ENCODE results near the gene CELA3A.
"Not testable (repeated sequence)": the region's sequence is repeated elsewhere in the genome, so short reads cannot be mapped to it uniquely, and the experiment has no call there.

CELA3A gene

DNA sequence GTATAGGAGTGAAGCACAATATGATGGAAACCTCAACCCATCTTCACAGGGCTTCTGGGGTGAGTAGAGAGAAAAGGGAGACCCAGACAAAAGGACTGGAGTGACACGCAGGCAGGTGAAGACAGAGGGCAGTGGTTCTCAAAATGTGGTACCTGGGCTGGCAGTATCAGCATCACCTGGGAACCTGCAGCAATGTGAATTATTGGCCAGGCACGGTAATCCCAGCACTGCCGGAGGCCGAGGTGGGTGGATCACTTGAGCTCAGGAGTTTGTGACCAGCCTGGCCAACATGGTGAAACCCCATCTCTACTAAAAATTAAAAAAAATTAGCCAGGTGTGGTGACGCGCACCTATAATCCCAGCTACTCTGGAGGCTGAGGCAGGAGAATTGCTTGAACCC, 19.3 kb upstream of the CELA3A start:
- not testable (repeated sequence) for DNase-seq (ENCODE audit: low read depth)

DNA sequence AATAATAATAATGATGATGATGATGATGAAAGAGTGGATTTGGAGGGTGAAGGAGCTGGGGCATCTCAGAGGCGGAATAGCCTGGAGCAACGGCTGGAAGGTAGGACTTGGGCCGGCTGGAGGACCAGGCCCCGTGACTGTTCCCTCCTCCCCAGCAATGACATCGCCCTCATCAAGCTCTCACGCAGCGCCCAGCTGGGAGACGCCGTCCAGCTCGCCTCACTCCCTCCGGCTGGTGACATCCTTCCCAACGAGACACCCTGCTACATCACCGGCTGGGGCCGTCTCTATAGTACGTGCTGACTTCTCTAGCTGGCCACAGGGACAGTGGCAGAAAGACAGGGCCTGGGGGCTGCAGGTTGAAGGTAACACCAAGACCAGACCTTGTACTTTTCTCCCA, 17.9 kb upstream of the CELA3A start:
- DNase-seq (ENCODE audit: low read depth), result not testable (repeated sequence)

DNA sequence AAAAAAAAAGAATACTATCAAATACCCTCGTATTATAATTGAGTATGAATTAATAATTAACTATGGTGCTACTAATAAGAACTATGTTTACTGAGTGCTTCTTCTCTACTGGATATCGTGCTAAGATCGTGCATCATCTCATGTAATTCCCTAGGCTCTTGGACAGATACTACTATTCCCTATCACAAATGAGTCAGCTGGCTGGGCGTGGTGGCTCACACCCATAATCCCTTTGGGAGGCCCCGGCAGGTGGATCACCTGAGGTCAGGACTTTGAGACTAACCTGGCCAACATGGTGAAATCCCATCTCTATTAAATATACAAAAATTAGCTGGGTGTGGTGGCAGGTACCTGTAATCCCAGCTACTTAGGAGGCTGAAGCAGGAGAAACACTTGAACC, 15.6 kb upstream of the CELA3A start:
- DNase-seq (ENCODE audit: low read depth), result not testable (repeated sequence)

DNA sequence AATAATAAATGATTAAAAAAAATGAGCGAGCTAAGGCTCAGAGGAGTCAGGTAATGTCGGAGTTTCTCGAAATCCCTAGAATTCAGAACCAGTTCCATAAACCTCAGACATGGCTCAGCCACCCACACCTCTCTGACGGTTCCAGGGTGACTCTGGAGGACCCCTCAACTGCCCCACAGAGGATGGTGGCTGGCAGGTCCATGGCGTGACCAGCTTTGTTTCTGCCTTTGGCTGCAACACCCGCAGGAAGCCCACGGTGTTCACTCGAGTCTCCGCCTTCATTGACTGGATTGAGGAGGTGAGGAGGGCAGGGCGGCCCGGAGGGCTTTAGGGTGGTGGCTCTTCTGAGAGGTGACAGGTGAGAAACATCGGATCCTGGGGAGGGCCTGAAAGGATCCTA, 15.1 kb upstream of the CELA3A start:
- not testable (repeated sequence) for DNase-seq (ENCODE audit: low read depth)

DNA sequence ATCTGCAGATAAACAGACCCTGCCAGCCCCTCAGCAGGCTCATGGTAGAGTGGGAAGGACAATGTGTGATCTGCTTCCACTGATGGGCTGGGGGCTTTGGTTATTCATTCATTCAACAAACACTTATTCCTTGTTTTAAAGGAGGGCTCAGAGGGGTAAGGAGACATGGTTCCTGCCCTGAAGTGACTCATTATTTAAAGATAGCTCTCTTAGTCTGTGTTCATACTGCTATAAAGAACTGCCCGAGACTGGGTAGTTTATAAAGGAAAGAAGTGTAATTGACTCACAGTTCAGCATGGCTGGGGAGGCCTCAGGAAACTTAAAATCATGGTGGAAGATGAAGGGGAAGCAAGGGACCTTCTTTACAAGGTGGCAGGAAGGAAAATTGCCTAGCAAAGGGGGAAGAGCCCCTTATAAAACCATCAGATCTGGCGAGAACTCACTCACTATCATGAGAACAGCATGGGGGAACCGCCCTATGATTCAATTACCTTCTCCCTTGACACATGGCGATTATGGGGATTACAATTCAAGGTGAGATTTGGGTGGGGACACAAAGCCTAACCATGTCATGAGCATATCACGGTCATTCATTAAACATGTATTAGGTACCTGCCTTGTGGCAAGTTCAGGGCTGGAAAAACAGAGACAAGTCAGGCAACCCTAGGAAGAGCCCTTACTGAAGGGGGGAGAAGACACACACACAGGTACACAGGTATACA, 11.6 kb upstream of the CELA3A start:
- not testable (repeated sequence) for DNase-seq (ENCODE audit: low read depth)

DNA sequence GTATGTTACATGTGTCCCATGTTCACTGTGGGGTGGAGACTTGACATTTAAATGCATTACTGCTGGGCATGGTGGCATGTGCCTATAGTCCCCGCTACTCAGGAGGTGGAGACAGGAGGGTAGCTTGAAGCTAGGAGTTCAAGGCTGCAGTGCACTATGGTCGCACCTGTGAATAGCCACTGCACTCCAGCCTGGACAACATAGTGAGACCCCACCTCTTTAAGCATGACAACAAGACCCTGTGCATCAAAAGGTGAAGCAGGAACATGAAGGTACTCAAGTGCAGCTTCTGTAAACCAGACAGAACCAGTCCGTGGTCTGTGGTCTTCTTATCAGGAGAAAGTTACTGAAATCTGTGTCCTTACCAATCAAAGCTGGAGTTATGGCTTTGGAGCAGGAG, 9.3 kb upstream of the CELA3A start:
- not testable (repeated sequence) for DNase-seq (ENCODE audit: low read depth)

DNA sequence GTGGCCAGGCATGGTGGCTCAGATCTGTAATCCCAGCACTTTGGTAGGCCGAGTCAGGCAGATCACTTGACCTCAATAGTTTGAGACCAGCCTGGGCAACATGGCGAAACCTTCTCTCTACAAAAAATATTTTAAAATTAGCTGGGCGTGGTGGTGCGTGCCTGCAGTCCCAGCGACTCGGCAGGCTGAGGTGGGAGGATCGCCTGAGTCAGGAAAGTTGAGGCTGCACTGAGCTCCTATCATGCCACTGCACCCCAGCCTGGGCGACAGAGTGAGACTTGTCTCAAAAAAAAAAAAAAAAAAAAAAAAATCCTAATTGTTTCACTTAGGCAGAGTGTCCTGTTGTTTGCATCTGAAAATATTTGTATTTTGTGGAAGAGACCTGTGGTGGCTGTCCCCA, 6.7 kb upstream of the CELA3A start:
- DNase-seq (ENCODE audit: low read depth), result not testable (repeated sequence)

DNA sequence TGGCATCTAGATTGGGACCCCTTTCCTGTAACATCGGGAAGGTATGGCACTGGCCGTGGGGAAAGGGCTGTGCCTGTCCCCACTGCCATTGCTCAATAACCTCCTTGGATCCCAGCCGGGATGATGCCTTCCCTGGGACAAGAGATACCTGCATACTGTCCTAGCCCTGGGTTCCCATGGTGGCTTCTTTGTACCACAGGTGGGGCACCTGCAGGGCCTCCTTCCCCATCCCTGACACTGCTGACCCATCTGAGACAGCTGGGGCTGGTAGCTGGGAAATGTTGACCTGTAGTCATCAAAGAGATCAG, 4.8 kb upstream of the CELA3A start:
- not testable (repeated sequence) for DNase-seq (ENCODE audit: low read depth)

DNA sequence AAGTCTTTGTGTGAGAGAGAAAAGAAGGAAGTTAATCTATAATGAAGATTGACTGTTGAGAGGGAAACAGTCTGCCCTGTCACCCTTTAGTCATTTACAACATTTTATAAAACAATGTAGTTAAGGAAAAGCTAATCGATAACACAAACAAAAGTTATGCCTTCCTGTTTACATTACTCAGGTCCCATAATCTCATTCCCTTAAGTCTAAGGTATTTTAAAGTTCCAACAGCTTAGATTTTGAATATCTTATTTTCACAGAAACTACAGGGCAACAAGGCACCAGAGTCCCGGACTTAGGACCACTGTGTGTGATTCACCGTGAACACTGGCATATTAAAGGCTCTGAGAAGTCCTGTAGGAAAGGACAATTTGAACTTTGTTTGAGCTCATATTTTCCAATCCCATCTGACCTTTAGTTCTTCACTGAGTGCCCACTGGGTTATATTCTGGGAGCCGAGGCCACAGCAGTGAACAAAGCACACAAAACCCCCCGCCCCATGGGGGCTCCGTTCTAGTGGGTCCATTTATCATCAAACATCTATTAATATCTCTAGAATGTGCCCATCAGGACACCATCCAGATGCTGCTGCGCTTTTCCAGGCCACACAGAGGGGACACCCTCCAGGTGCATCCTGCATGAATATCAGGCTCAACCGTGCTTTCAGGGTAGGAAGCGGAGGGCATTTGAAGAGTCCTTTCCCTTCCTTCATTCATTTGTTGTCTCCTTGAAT, 3.4 kb upstream of the CELA3A start:
- DNase-seq (ENCODE audit: low read depth), result not testable (repeated sequence)

DNA sequence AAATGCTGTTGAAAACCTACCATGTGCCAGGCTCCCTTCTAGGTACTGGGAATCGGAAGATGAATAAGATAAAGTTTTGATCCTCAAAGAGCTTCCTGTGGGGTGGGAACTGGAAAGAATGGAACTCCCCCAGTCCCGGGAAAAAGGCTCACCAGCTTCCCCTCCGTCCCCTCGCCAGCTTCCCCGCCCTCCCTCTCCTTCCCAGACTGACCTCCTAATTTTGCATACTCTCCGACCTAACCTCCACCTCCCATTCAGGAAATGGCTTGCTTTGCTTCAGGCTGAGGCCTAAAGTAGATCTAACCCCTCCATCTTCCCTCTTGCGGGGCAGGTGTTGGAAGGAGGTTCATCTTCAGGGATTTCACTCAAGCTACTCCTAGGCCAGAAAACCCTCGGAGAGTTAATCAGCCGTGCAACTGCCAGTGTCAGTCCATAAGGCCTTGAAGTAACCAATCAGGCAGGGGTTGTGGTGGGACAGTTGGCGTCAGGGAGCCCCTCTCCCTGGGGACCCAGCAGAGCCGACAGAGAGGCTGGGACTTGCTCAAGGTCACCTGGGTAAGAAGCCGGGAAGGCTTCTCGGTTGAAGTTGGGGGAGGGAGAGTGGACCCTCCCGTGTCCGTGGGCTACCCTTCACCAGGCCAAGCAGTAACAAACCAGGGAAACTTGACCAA, 2.7 kb upstream of the CELA3A start:
- DNase-seq (ENCODE audit: low read depth), result not testable (repeated sequence)

DNA sequence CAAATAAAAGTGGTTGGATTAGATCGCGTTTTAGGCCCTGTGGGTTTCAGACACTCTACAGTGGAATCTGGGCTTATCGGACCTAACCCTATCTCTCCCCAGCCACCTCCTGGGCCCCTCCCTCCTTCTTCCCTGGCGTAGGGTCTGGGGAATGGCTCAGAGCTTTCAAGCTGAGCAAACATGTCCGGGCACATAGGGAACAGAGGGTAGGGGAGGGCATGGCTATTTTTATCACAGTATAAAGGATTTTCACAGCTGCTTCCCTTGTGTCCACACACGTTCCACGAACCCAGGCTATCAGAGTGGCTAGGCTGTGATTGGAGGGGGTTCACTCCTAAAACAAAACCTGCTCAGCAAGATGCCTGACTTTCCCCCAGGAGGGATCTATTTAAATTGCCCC, 1.8 kb upstream of the CELA3A start:
- DNase-seq (ENCODE audit: low read depth), result not testable (repeated sequence)

DNA sequence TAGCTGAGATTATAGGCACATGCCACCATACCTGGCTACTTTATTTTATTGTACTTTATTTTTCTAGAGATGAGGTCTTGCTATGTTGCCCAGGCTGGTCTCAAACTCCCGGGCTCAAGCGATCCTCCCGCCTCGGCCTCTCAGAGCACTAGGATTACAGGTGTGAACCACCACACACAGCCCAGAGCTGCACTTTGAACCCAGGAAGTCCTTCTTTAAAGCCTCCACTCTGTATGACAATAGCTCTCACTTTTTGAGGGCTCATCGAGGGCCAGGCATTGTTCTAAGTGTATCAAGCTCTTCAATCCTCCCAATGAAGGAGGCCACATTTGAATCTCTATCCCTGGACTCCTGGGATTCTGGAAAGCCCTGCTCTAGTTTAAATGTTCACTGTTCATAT, 1.0 kb downstream of the CELA3A start:
- not testable (repeated sequence) for DNase-seq (ENCODE audit: low read depth)

DNA sequence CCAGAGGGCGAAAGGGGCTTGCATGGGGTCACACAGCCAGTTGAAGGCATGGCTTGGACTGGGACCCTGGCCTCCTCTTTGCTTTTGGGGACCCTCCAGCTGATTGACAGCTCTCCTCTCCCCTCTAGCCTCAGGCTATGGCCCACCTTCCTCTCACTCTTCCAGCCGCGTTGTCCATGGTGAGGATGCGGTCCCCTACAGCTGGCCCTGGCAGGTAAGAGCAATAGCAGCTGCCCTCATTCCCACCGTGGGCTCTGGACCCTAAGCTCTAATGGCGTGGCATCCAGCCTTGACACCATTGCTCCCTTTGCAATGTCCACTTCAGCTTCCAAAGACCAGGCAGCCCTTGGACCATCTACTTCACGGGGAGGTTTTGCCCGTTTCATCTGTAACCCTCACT, 1.4 kb downstream of the CELA3A start:
- DNase-seq (ENCODE audit: low read depth), result not testable (repeated sequence)

DNA sequence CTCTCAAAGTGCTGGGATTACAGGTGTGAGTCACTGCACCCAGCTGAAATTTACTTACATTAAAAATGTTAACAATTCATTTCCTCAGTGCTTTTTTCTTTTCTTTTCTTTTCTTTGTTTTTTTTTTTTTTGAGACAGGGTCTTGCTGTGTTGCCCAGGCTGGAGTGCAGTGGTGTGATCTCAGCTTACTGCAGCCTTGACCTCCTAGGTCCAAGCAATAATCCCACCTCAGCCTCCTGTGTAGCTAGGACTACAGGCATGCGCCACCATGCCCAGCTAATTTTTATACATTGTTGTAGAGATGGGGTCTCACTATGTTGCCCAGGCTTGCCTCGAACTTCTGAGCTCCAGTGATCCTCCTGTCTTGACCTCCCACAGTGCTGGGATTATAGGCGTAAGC, 2.5 kb downstream of the CELA3A start:
- DNase-seq (ENCODE audit: low read depth), result not testable (repeated sequence)

DNA sequence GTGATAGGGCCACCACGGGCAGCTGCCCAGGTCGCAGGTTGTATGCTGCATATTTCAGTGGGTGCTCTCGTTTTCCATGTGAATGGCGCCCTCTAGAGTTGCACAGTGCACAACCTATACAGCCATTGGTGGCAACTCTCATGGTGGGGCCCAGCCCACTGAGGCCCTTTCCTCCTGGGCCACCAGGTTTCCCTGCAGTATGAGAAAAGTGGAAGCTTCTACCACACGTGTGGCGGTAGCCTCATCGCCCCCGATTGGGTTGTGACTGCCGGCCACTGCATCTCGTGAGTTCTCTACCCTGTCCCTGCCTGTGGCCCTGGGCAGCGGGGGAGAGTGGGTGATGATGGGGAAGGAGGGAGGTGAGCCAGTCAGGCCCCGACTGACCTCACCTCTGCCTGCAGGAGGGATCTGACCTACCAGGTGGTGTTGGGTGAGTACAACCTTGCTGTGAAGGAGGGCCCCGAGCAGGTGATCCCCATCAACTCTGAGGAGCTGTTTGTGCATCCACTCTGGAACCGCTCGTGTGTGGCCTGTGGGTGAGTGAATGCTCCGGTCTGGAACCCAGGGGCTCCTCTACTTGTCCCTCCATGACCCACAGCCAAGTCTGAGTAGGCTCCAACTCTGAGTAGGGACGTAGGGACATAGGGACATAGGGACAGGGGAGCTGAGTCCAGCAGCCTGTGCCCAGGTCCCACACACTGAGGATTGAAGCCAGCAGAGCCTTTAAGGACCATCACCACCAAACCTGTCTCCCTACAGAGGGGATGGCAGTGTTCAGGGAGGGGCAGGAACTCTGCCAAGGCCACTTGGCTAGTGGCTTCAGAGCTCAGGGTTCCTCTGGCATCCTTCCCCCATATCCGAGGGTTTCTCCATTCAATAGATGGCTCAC, 4.0 kb downstream of the CELA3A start:
- DNase-seq (ENCODE audit: low read depth), result not testable (repeated sequence)

DNA sequence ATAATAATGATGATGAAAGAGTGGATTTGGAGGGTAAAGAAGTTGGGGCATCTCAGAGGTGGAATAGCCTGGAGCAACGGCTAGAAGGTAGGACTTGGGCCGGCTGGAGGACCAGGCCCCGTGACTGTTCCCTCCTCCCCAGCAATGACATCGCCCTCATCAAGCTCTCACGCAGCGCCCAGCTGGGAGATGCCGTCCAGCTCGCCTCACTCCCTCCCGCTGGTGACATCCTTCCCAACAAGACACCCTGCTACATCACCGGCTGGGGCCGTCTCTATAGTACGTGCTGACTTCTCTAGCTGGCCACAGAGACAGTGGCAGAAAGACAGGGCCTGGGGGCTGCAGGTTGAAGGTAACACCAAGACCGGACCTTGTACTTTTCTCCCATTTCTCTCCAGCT, 5.3 kb downstream of the CELA3A start:
- not testable (repeated sequence) for DNase-seq (ENCODE audit: low read depth)

DNA sequence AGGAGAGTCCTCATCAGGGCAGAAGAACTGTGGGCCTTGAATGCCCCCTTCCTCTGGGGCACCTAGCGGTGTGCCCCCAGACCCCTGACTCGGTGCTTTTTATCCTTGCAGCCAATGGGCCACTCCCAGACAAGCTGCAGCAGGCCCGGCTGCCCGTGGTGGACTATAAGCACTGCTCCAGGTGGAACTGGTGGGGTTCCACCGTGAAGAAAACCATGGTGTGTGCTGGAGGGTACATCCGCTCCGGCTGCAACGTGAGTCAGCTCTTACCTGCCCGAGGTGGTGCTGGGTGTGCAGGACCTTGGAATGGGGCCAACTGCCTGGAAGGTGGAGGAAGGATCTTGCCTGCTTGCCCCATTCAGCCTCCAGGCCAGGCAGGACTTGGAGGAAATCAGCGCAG, 5.8 kb downstream of the CELA3A start:
- DNase-seq (ENCODE audit: low read depth), result not testable (repeated sequence)

DNA sequence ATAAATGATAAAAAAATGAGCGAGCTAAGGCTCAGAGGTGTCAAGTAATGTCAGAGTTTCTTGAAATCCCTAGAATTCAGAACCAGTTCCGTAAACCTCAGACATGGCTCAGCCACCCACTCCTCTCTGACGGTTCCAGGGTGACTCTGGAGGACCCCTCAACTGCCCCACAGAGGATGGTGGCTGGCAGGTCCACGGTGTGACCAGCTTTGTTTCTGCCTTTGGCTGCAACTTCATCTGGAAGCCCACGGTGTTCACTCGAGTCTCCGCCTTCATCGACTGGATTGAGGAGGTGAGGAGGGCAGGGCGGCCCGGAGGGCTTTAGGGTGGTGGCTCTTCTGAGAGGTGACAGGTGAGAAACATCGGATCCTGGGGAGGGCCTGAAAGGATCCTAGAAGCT, 8.1 kb downstream of the CELA3A start:
- DNase-seq (ENCODE audit: low read depth), result not testable (repeated sequence)

DNA sequence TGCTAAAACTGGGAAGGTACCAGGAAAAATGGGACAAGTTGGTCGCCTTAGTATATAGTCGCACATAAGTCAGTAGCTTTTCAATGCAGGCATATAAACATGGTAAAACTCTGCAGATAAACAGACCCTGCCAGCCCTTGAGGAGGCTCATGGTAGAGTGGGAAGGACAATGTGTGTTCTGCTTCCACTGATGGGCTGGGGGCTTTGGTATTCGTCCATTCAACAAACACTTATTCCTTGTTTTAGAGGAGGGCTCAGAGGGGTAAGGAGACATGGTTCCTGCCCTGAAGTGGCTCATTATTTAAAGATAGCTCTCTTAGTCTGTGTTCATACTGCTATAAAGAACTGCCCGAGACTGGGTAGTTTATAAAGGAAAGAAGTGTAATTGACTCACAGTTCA, 11.3 kb downstream of the CELA3A start:
- DNase-seq (ENCODE audit: low read depth), result not testable (repeated sequence)

DNA sequence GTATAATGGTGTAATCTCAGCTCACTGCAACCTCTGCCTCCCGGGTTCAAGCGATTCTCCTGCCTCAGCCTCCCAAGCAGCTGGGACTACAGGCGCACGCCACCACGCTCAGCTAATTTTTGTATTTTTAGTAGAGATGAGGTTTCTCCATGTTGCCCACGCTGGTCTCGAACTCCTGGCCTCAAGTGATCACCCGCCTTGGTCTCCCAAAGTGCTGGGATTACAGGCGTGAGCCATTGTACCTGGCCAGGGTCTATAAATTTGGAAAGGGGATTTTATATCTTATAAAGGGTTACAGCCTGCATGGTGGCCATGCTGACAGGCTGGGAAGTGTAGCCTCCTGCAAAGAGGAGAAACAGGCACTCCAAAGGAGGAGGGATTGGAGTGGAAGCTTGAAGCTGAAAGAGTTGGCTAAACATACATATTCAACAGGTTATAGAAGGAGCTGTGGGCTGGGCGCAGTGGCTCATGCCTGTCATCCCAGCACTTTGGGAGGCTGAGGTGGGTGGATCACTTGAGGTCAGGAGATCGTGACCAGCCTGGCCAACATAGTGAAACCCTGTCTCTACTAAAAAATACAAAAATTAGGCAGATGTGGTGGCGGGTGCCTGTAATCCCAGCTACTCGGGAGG, 13.2 kb downstream of the CELA3A start:
- DNase-seq (ENCODE audit: low read depth), result not testable (repeated sequence)
